ENCODE results near the gene KDM4B.

GRCh38 chr19:4969772-4970531 lies 1.0 kb downstream of the KDM4B start:
- TF ChIP-seq CTCF (IDR thresholded peaks at IDR 0.05 in 2 of 3, conservative IDR thresholded peaks at IDR 0.05 in 1 of 3; ENCODE audit: borderline replicate concordance in 1 of 3, insufficient read depth in 1 of 3, low read depth in 2 of 3, low read length in 2 of 3) (no peak), EZH2 (IDR thresholded peaks at IDR 0.05) (no peak), POLR2AphosphoS5 (IDR thresholded peaks at IDR 0.05; ENCODE audit: low read depth, low read length) (no peak; the same call in 1 of the 2 replicates), SP1 (IDR thresholded peaks at IDR 0.05; ENCODE audit: low read depth) (no peak), EZH2phosphoT487 (IDR thresholded peaks at IDR 0.05; ENCODE audit: borderline replicate concordance) (no peak)

Measured in HCT116 (cell line).